Activated CD8-positive, alpha-beta memory T cell treated with anti-CD3 and anti-CD28 coated beads, Interleukin-2, amount 50 U/mL, for 1 hour (primary cell): ENCODE measurements around the gene TARS2.

ENCODE experiments used
- DNase-seq: peaks from one replicate; pipeline ENCODE4 v3.0.0-alpha.2; 2020; ENCODE audit errors: extremely low read depth

TARS2 gene

GRCh38 chr1:150508982-150509381 is 21.8 kb downstream of the TARS2 start:
- no peak for DNase-seq

GRCh38 chr1:150511551-150511950 is 24.3 kb downstream of the TARS2 start:
- no peak for DNase-seq

- no peak for DNase-seq
Measured at GRCh38 chr1:150511985-150512660, 24.9 kb downstream of the TARS2 start.

GRCh38 chr1:150512846-150513245 is 25.6 kb downstream of the TARS2 start:
- no peak for DNase-seq

- no peak for DNase-seq
Measured at GRCh38 chr1:150513351-150513791, 26.2 kb downstream of the TARS2 start.

- DNase-seq, result no peak
Measured at GRCh38 chr1:150514260-150514659, 27.0 kb downstream of the TARS2 start.

GRCh38 chr1:150514913-150515327 is 27.7 kb downstream of the TARS2 start:
- no peak for DNase-seq

- DNase-seq, result peak; percentile 63
Measured at GRCh38 chr1:150515328-150516049, 28.3 kb downstream of the TARS2 start, which contains the start of gene FALEC. Gene FALEC (plus strand): TSS chr1:150515752.

GRCh38 chr1:150516050-150516591 is 28.9 kb downstream of the TARS2 start:
- no peak for DNase-seq

GRCh38 chr1:150516616-150517015 is 29.4 kb downstream of the TARS2 start:
- no peak for DNase-seq

- DNase-seq, result no peak
Measured at GRCh38 chr1:150521196-150521968, 34.2 kb downstream of the TARS2 start.

- DNase-seq, result no peak
Measured at GRCh38 chr1:150525348-150525747, 38.1 kb downstream of the TARS2 start.

GRCh38 chr1:150528196-150528595 is 41.0 kb downstream of the TARS2 start:
- no peak for DNase-seq

- no peak for DNase-seq
Measured at GRCh38 chr1:150529017-150529416, 41.8 kb downstream of the TARS2 start.

- DNase-seq, result no peak
Measured at GRCh38 chr1:150530491-150531159, 43.4 kb downstream of the TARS2 start.

- no peak for DNase-seq
Measured at GRCh38 chr1:150532860-150533259, 45.6 kb downstream of the TARS2 start.

- no peak for DNase-seq
Measured at GRCh38 chr1:150534002-150534401, 46.8 kb downstream of the TARS2 start.

GRCh38 chr1:150535511-150536287 is 48.5 kb downstream of the TARS2 start:
- no peak for DNase-seq

- DNase-seq, result no peak
Measured at GRCh38 chr1:150536836-150537731, 49.9 kb downstream of the TARS2 start.
